Thyroid gland (tissue), 4 donors: Measurements from ENCODE around the gene HTRA3.

Source experiments
- CTCF ChIP-seq, 6 experiments: fragments of 200-600 bp in 3 of 6; fragments of 450-650 bp in 3 of 6; sonication (generic) in 3 of 6; IDR thresholded peaks; one replicate each; pipeline ENCODE4 v1.5.1; 2016 to 2019; ENCODE audit warnings: antibody characterized with exemption in 6 of 6, mild to moderate bottlenecking in 2 of 6, inconsistent platforms in 1 of 6, moderate library complexity in 1 of 6
- POLR2A ChIP-seq, 2 donors: fragments of 450-650 bp; IDR thresholded peaks; one replicate each; pipeline ENCODE4 v1.6.1; 2017; ENCODE audit warnings: antibody characterized with exemption in 2 of 2, mild to moderate bottlenecking in 2 of 2, moderate library complexity in 1 of 2

GRCh38 chr4:8258552-8259212 is 10.9 kb upstream of the HTRA3 start:
- TF ChIP-seq CTCF (IDR thresholded peaks at IDR 0.05) (no peak), POLR2A (IDR thresholded peaks at IDR 0.05) (no peak)
